ENCODE results near the gene SYPL1. TPM values are rescaled to one million over a fixed set of nuclear protein-coding genes. Genes with fewer than 3 reads are reported as not detected.
A peak's percentile ranks its signal among the peaks of the same experiment; 100 is the strongest.

The SYPL1 gene
- total and polyA plus RNA-seq, 9 of the 15 experiments (the other 6 are each of a cell fraction or from before 2014, with no cell fraction given), result 23.8 to 214 (median 70.2) TPM

DNA sequence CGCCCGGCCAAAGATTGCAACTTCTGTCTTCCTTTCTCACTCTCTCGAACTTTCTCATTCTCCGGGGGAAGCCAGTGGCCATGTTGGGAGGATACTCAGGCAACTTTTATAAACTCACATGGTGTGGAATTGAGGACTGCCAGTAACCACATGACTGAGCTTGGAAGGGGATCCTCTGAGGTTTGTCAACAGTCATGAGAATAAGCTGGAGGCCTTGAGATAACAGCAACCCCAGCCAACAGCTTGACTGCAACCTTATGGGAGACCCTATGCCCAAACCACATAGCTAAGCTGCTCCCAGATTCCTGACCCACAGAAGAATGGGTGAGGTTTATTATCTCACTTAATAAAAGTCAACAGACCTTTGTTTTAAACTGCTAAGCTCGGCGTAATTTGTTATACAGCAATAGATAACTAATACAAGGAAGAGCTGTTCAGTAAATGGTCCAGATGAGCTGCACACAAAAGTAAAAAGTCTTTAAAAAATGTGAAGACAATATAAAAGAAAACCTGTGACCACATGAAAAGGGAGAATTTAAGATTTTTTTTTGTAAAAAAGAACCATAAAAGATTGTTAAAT, 9.6 kb downstream of the SYPL1 start (continued):
- TF ChIP-seq FOXJ2 (tag; IDR thresholded peaks at IDR 0.05), result peak; percentile 76; the same call in 1 of the 2 replicates
- TF ChIP-seq, protein P1, sequence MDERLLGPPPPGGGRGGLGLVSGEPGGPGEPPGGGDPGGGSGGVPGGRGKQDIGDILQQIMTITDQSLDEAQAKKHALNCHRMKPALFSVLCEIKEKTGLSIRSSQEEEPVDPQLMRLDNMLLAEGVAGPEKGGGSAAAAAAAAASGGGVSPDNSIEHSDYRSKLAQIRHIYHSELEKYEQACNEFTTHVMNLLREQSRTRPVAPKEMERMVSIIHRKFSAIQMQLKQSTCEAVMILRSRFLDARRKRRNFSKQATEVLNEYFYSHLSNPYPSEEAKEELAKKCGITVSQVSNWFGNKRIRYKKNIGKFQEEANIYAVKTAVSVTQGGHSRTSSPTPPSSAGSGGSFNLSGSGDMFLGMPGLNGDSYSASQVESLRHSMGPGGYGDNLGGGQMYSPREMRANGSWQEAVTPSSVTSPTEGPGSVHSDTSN (CRISPR knock-in tag; IDR thresholded peaks at IDR 0.05; ENCODE audit: low read depth), result no peak
- TF ChIP-seq, protein P1 (tag; conservative IDR thresholded peaks at IDR 0.05; ENCODE audit: low read depth), result peak; percentile 45; the same call in 1 of the 2 replicates
- no peak for TF ChIP-seq POLR2A (conservative IDR thresholded peaks at IDR 0.05)

DNA sequence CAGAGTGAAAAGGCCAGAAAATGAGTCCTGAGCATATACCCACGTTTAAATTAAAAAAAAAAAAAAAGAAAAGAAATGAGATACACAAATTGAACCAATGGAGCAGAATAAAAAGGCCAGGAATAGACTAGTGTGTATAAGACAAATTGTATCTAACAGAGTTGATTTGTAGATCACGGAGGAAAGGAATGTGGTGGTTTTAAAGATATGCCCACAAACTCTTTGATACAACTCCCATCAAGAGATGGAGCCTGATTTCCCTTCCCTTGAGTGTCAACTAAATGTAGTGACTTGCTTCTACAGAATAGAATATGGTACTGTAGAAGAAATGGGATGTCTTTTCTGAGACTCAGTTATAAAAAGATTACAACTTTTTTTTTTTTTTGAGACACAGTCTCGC, 10.4 kb downstream of the SYPL1 start:
- H2AFZ ChIP-seq (ENCODE audit: low read depth, low read length), result no peak overlapping the region
- intact Hi-C loops (cut with micrococcal nuclease) (no loop called here), in situ Hi-C loops (cut with MboI) (no loop called here)
- H3K36me3 ChIP-seq (ENCODE audit: control insufficient read depth, insufficient read depth, low read length), result peaks cover 22% of the 10 kb centered on the region; the same call in 2 of the 3 replicates
- no peaks in the 10 kb centered on the region for H3K9me1 ChIP-seq (ENCODE audit: control insufficient read depth, insufficient read depth, low read length)
- no peak overlapping the region for H3K27ac ChIP-seq (ENCODE audit: extremely low read depth, low read depth, low read length)
- no peaks in the 10 kb centered on the region for H3K27me3 ChIP-seq (ENCODE audit: control insufficient read depth in 2 of 2, insufficient read depth in 2 of 2, low read length in 2 of 2)
- 51% methylated on average over 3 of the region's 3 CpGs for WGBS (ENCODE audit: insufficient coverage, low coverage, missing lambda C conversion rate)
- TF ChIP-seq TEAD1 (CRISPR knock-in tag; IDR thresholded peaks at IDR 0.05), result 0 out of 4 replicates have a peak, but pooled peaks of 1 of the 2 experiments have one; percentile 24
- TF ChIP-seq, protein P2, sequence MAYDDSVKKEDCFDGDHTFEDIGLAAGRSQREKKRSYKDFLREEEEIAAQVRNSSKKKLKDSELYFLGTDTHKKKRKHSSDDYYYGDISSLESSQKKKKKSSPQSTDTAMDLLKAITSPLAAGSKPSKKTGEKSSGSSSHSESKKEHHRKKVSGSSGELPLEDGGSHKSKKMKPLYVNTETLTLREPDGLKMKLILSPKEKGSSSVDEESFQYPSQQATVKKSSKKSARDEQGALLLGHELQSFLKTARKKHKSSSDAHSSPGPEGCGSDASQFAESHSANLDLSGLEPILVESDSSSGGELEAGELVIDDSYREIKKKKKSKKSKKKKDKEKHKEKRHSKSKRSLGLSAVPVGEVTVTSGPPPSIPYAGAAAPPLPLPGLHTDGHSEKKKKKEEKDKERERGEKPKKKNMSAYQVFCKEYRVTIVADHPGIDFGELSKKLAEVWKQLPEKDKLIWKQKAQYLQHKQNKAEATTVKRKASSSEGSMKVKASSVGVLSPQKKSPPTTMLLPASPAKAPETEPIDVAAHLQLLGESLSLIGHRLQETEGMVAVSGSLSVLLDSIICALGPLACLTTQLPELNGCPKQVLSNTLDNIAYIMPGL (CRISPR knock-in tag; IDR thresholded peaks at IDR 0.05), result no peak
- no peak for TF ChIP-seq NFIC (IDR thresholded peaks at IDR 0.05)
- TF ChIP-seq, protein P3, sequence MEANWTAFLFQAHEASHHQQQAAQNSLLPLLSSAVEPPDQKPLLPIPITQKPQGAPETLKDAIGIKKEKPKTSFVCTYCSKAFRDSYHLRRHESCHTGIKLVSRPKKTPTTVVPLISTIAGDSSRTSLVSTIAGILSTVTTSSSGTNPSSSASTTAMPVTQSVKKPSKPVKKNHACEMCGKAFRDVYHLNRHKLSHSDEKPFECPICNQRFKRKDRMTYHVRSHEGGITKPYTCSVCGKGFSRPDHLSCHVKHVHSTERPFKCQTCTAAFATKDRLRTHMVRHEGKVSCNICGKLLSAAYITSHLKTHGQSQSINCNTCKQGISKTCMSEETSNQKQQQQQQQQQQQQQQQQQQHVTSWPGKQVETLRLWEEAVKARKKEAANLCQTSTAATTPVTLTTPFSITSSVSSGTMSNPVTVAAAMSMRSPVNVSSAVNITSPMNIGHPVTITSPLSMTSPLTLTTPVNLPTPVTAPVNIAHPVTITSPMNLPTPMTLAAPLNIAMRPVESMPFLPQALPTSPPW (CRISPR knock-in tag; IDR thresholded peaks at IDR 0.05), result 0 out of 2 replicates have a peak, but pooled peaks have one; percentile 23
- H3K9me3 ChIP-seq (replicated peaks; ENCODE audit: control insufficient read depth, insufficient read depth, low read depth, low read length), result no peaks in the 10 kb centered on the region
- H3K4me2 ChIP-seq (ENCODE audit: insufficient read depth, low read length), result no peak overlapping the region
- ChIA-PET POLR2A (interaction anchor here (1.1 to 2.2 kb wide), 2 partner anchors 8 to 11 kb away, joined by 5 to 24 read pairs; partner anchors contain the start of gene SYPL1), CTCF (ENCODE audit: low intra/inter-chr PET ratio) (no interaction called here)
- no peak overlapping the region for H3K4me3 ChIP-seq
- peaks cover 69% of the 10 kb centered on the region for H3K79me2 ChIP-seq (ENCODE audit: control insufficient read depth, insufficient read depth, low read length)
- peaks cover 18% of the 10 kb centered on the region; the same call in 1 of the 2 replicates for H4K20me1 ChIP-seq (replicated peaks; ENCODE audit: control insufficient read depth, insufficient read depth, low read length)
- no peak for FAIRE-seq
- BruUV-seq (replicated peaks), result no TSS peak
- H3K4me1 ChIP-seq (replicated peaks in 1 of 2; ENCODE audit: control insufficient read depth in 2 of 2, insufficient read depth in 2 of 2, low read length in 2 of 2), result peaks cover 5 to 24% of the 10 kb centered on the region in 2 experiments; a peak in 4 of 5 replicates
- ATAC-seq, result no peak
- no peak overlapping the region for H3K9ac ChIP-seq (ENCODE audit: insufficient read depth in 1 of 2, low read depth in 2 of 2, low read length in 2 of 2)
- DNase-seq (ENCODE audit: extremely low read depth in 1 of 4, low spot score in 3 of 4), result no peak

Data from K562 (cell line).